Rectal smooth muscle tissue (tissue), 1 donor: ENCODE data around the gene REC114.
"Not testable (repeated sequence)": the region's sequence is repeated elsewhere in the genome, so short reads cannot be mapped to it uniquely, and the experiment has no call there.

Source experiments
- H3K27ac ChIP-seq: one replicate; pipeline ENCODE4 v1.7.0; 2013; ENCODE audit warnings: low read depth, low read length, inconsistent platforms
- H3K27me3 ChIP-seq: one replicate; pipeline ENCODE4 v1.7.0; 2013; ENCODE audit warnings: low read length; ENCODE audit not compliant: control insufficient read depth, insufficient read depth
- H3K36me3 ChIP-seq: one replicate; pipeline ENCODE4 v1.7.0; 2013; ENCODE audit warnings: low read length; ENCODE audit not compliant: control insufficient read depth, insufficient read depth
- H3K4me1 ChIP-seq: one replicate; pipeline ENCODE4 v1.7.0; 2013; ENCODE audit warnings: low read length; ENCODE audit not compliant: control insufficient read depth, insufficient read depth
- H3K4me3 ChIP-seq: one replicate; pipeline ENCODE4 v1.7.0; 2013; ENCODE audit warnings: low read length
- H3K9ac ChIP-seq: one replicate; pipeline ENCODE4 v1.7.0; 2013; ENCODE audit warnings: low read length

REC114 gene, protein sequence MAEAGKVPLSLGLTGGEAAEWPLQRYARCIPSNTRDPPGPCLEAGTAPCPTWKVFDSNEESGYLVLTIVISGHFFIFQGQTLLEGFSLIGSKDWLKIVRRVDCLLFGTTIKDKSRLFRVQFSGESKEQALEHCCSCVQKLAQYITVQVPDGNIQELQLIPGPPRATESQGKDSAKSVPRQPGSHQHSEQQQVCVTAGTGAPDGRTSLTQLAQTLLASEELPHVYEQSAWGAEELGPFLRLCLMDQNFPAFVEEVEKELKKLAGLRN

GRCh38 chr15:73442968-73443367, at the start of gene REC114:
Gene REC114, plus strand, starts transcription at chr15:73443164. Its CDS starts 22 bp downstream, at chr15:73443186.
- Histone ChIP-seq H3K4me3 (no peak within 1 kb of the TSS), H3K27ac (no peak within 1 kb of the TSS)

DNA sequence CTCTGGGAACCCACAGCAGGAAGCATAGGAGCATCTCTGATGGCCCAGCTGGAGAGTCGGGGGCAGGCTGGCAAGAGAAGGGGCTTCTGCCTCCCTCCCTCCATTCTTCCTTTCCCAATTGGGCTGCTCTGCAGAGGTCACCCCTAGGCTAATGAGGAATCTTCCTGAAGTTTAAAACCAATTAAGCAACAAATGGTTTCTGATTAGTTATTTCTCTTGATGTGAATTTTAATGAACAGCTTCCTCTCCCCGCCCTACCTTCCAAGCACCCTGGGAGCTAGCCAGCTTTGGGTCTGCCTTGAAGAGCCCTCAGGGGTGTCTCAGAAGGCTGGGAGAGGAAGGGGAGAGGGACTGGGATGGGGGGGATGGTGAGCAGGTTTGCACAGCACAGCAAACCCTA, 49.6 kb upstream of the REC114 start:
- Histone ChIP-seq H3K4me3 (no peak overlapping the region), H3K36me3 (no peaks in the 10 kb centered on the region), H3K9ac (no peak overlapping the region), H3K27me3 (peaks cover 7% of the 10 kb centered on the region), H3K27ac (no peak overlapping the region), H3K4me1 (no peaks in the 10 kb centered on the region)

More at GRCh38 chr15:73442968-73443367, at the start of gene REC114:
- H3K27me3 ChIP-seq = no peaks in the 10 kb centered on the region
- no peaks in the 10 kb centered on the region for H3K4me1 ChIP-seq
- no peak within 1 kb of the TSS for H3K9ac ChIP-seq
- H3K36me3 ChIP-seq = no peaks in the 10 kb centered on the region

DNA sequence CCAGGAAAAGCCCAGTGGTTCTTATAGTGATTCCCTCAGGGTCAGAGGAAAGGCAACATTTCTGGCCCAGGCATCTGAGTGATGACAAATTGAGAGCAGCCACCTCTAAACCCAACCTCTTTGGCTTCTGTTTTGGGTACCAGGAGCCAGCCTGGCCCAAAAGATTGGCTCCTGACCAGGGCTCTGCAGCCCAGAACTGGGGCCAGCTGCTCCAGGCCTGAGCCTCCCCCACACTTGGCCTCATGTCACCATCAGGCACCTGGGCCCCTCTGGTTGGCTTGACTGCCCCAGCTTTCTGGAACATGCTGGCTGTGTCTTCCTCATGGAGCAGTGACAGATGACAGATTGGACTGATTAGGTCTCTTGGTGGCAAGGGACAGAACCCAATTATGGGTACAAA, 48.2 kb upstream of the REC114 start:
- Histone ChIP-seq H3K4me1 (no peaks in the 10 kb centered on the region), H3K27ac (no peak overlapping the region), H3K9ac (no peak overlapping the region), H3K36me3 (no peaks in the 10 kb centered on the region), H3K4me3 (no peak overlapping the region), H3K27me3 (peaks cover 7% of the 10 kb centered on the region)

DNA sequence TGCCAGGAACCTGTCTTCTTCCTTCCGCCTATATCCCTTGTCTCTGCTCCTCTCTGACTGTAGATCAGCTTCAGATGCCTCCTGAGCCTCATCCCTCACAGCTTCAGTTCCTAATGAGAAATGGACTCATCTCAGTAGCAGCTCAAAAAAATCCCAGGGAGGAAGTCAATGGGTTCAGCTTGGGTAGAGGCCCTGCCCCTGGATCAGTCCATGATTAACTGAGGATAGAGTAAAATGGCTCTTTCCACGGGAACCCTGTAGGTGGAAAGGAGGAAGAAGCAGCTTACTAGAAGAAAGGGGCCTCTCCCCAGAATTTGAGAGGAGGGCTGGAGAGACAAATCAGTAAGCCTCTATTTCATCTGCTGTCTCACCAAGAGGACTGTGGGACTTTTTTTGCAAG, 47.3 kb upstream of the REC114 start:
- Histone ChIP-seq H3K36me3 (no peaks in the 10 kb centered on the region), H3K9ac (no peak overlapping the region), H3K4me3 (no peak overlapping the region), H3K27me3 (peaks cover 7% of the 10 kb centered on the region), H3K4me1 (no peaks in the 10 kb centered on the region), H3K27ac (no peak overlapping the region)

DNA sequence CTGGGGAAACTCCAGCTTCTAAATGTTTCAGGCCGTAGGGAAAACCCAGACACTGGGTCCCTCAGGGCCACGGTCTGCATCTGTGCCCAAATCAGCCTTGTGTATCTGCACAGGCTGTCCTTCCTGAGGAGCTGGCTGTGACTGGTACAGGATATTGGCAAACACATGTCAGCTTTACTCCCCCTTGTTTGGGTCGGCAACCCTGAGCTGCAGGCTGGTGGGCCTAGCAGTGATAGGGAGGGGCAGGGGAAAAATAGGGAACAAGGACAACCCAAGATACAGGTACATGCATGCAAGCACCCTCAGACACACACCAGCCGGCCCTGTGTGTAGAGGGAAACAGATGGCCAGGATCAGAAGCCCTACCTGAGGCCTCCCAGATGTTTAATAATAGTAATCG, 45.5 kb upstream of the REC114 start:
- no peaks in the 10 kb centered on the region for H3K36me3 ChIP-seq
- H3K9ac ChIP-seq = no peak overlapping the region
- no peak overlapping the region for H3K4me3 ChIP-seq
- H3K27ac ChIP-seq = no peak overlapping the region
- peaks cover 4% of the 10 kb centered on the region for H3K27me3 ChIP-seq
- H3K4me1 ChIP-seq = no peaks in the 10 kb centered on the region

GRCh38 chr15:73398861-73399260, 44.1 kb upstream of the REC114 start:
- Histone ChIP-seq H3K4me3 (no peak overlapping the region), H3K4me1 (no peaks in the 10 kb centered on the region), H3K27me3 (peaks cover 3% of the 10 kb centered on the region), H3K36me3 (no peaks in the 10 kb centered on the region), H3K27ac (no peak overlapping the region), H3K9ac (no peak overlapping the region)

DNA sequence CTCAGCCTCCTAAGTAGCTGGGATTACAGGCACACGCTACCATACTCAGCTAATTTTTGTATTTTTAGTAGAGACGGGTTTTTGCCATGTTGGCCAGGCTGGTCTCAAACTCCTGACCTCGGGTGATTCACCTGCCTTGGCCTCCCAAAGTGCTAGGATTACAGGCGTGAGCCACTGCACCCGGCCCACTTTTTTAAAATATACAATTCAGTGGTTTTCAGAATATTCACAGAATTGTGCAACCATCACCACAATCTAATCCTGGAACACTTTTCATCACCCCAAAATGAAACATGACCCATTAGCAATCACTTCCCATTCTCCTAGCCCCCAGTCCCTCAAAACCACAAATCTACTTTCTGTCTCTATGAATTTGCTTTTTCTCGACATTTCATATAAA, 42.7 kb upstream of the REC114 start:
- not testable (repeated sequence) for H3K36me3 ChIP-seq, H3K4me1 ChIP-seq, H3K27me3 ChIP-seq

GRCh38 chr15:73403171-73403570, 39.8 kb upstream of the REC114 start:
- Histone ChIP-seq H3K27ac (no peak overlapping the region), H3K9ac (no peak overlapping the region), H3K27me3 (no peaks in the 10 kb centered on the region), H3K36me3 (no peaks in the 10 kb centered on the region), H3K4me1 (no peaks in the 10 kb centered on the region), H3K4me3 (no peak overlapping the region)

More for the DNA sequence above, 42.7 kb upstream of the REC114 start:
- not testable (repeated sequence) for H3K4me3 ChIP-seq, H3K9ac ChIP-seq, H3K27ac ChIP-seq

GRCh38 chr15:73414876-73415275, 28.1 kb upstream of the REC114 start:
- Histone ChIP-seq H3K27me3 (no peaks in the 10 kb centered on the region), H3K27ac (no peak overlapping the region), H3K4me1 (no peaks in the 10 kb centered on the region), H3K4me3 (no peak overlapping the region), H3K36me3 (no peaks in the 10 kb centered on the region), H3K9ac (no peak overlapping the region)

DNA sequence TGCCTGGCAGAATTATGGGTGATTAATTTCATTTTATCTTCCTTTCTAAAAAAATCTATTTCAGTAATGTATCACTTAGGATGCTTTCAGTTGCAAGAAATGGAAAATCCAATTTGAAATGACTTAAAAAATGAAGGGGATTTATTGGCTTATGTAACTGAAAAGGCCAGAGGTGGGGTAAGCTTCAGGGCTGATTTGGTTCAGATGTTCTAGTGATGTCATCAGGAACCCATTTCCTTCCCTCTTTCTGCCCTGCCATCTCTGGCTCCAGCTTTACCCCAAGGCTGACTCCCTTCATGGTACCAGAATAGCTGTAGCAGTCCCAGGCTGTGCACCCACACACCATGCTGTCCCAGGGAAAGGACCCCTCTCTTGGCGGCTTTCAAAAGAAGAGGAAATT, 18.5 kb upstream of the REC114 start:
- H3K4me3 ChIP-seq = no peak overlapping the region
- no peaks in the 10 kb centered on the region for H3K4me1 ChIP-seq
- H3K27me3 ChIP-seq = no peaks in the 10 kb centered on the region
- H3K9ac ChIP-seq = no peak overlapping the region
- H3K27ac ChIP-seq = no peak overlapping the region
- H3K36me3 ChIP-seq = no peaks in the 10 kb centered on the region

DNA sequence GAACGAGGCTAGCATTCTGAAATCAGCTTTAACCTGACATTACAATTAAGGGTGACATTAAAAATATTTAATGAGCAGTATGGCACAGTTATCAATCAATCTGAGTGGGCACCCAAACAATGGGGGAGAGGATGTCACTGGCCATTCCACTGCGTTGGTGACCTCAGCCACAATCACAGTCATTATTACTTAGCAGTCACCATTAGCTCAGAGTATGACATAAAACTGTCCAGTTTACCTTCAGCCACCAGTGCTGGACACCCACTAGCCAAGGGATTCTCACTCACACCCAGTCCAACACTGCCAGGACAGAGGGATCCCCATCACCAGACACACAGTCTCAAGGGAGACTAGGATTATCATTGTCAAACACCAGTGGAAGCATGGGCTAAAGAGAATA, 17.5 kb upstream of the REC114 start:
- no peaks in the 10 kb centered on the region for H3K36me3 ChIP-seq
- H3K27ac ChIP-seq = no peak overlapping the region
- H3K9ac ChIP-seq = no peak overlapping the region
- no peak overlapping the region for H3K4me3 ChIP-seq
- H3K4me1 ChIP-seq = no peaks in the 10 kb centered on the region
- no peaks in the 10 kb centered on the region for H3K27me3 ChIP-seq

DNA sequence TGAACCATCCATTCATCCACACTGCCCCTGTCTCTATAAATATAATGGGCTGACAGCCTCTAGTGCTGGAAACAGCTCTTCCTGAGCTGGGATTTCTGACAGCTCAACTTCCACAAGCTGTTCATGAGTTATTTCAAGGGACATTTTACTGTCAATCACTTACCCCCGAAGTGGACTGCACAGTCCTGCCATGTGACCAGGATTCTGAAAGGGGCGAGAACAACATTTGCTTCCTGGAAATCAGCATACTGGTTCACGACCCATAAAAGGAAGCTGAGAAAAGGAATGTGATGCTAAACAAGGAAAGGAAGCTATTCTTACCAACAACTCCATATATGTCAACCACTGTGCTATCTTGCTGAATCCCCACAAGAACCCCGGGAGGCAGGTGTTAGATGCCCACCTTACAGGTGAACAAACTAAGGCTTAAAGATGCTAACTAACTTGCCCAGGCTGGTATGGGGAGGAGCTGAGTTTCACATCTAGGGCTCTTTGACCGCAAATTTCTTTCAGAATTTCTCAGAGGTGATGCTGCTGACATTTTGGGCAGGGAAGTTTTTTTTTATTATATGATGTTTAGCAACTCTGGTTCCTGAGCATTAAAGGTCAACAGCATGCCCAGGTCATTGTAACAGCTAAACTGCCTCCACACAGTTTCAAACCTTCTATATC, 16.5 kb upstream of the REC114 start:
- Histone ChIP-seq H3K4me1 (no peaks in the 10 kb centered on the region), H3K36me3 (no peaks in the 10 kb centered on the region), H3K9ac (no peak overlapping the region), H3K4me3 (no peak overlapping the region), H3K27me3 (no peaks in the 10 kb centered on the region), H3K27ac (no peak overlapping the region)

DNA sequence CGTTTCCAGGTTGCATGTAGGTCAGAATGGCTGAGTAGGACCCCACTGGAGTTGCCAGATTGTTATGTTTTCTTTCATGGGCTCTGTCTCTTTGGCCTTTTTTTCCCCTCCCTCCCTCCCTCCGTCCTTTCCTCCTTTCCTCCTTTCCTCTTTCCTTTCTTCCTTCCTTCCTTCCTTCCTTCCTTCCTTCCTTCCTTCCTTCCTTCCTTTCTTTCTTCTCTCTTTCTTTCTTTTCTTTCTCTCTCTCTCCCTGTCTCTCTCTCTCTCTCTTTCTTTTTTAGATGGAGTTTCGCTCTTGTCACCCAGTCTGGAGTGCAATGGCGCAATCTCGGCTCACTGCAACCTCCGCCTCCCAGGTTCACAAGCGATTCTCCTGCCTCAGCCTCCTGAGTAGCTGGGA, 11.6 kb upstream of the REC114 start:
- H3K9ac ChIP-seq, H3K27ac ChIP-seq, H3K4me1 ChIP-seq, H3K4me3 ChIP-seq, H3K36me3 ChIP-seq, H3K27me3 ChIP-seq: not testable (repeated sequence)
